Adipocyte (in vitro differentiated cells): ENCODE results near the gene TALDO1.

Experiments used
- DNase-seq: peaks from one replicate; pipeline ENCODE4 v3.0.0-alpha.2; 2015; ENCODE audit warnings: low read depth
- H3K27me3 ChIP-seq: replicated peaks from 2 replicates; pipeline ENCODE4 v1.7.0; 2013; ENCODE audit warnings: mild to moderate bottlenecking, low read length, moderate library complexity; ENCODE audit not compliant: control insufficient read depth, insufficient read depth
- H3K36me3 ChIP-seq: 2 replicates; pipeline ENCODE4 v1.7.0; 2013; ENCODE audit warnings: low read length, mild to moderate bottlenecking, moderate library complexity; ENCODE audit not compliant: control insufficient read depth, insufficient read depth, severe bottlenecking
- H3K4me1 ChIP-seq: 2 replicates; pipeline ENCODE4 v1.7.0; 2013; ENCODE audit warnings: mild to moderate bottlenecking, low read length, moderate library complexity; ENCODE audit not compliant: control insufficient read depth, insufficient read depth
- H3K4me3 ChIP-seq: 2 replicates; pipeline ENCODE4 v1.7.0; 2013; ENCODE audit warnings: mild to moderate bottlenecking, low read length, moderate library complexity
- H3K9ac ChIP-seq: 2 replicates; pipeline ENCODE4 v1.7.0; 2013; ENCODE audit warnings: mild to moderate bottlenecking, low read length, moderate library complexity
- H3K9me3 ChIP-seq: 2 replicates; pipeline ENCODE4 v1.7.0; 2013; ENCODE audit warnings: mild to moderate bottlenecking, low read length, moderate library complexity; ENCODE audit not compliant: control insufficient read depth

Gene TALDO1

GRCh38 chr11:720017-720641, 27.1 kb upstream of the TALDO1 start:
- Histone ChIP-seq H3K27me3 (no peaks in the 10 kb centered on the region), H3K36me3 (no peaks in the 10 kb centered on the region), H3K9ac (no peak overlapping the region), H3K4me3 (no peak overlapping the region), H3K4me1 (no peaks in the 10 kb centered on the region), H3K9me3 (no peaks in the 10 kb centered on the region)
- no peak for DNase-seq

- Histone ChIP-seq H3K9ac (no peak overlapping the region), H3K4me3 (no peak overlapping the region), H3K4me1 (no peaks in the 10 kb centered on the region), H3K27me3 (no peaks in the 10 kb centered on the region), H3K9me3 (no peaks in the 10 kb centered on the region), H3K36me3 (no peaks in the 10 kb centered on the region)
- no peak for DNase-seq
Observed at GRCh38 chr11:720642-721246, 26.5 kb upstream of the TALDO1 start.

GRCh38 chr11:721247-721740, 26.0 kb upstream of the TALDO1 start:
- Histone ChIP-seq H3K4me3 (no peak overlapping the region), H3K9ac (no peak overlapping the region), H3K4me1 (no peaks in the 10 kb centered on the region), H3K36me3 (no peaks in the 10 kb centered on the region), H3K27me3 (no peaks in the 10 kb centered on the region), H3K9me3 (no peaks in the 10 kb centered on the region)
- no peak for DNase-seq

- Histone ChIP-seq H3K9ac (no peak overlapping the region), H3K4me1 (peaks cover 4% of the 10 kb centered on the region), H3K9me3 (no peaks in the 10 kb centered on the region), H3K27me3 (no peaks in the 10 kb centered on the region), H3K4me3 (no peak overlapping the region), H3K36me3 (no peaks in the 10 kb centered on the region)
- DNase-seq: no peak
Observed at GRCh38 chr11:721741-722345, 25.4 kb upstream of the TALDO1 start.

GRCh38 chr11:722346-722811, 24.9 kb upstream of the TALDO1 start:
- no peaks in the 10 kb centered on the region for H3K36me3 ChIP-seq
- H3K4me3 ChIP-seq: no peak overlapping the region
- DNase-seq: no peak
- peaks cover 10% of the 10 kb centered on the region for H3K4me1 ChIP-seq
- no peaks in the 10 kb centered on the region for H3K9me3 ChIP-seq
- no peaks in the 10 kb centered on the region for H3K27me3 ChIP-seq
- no peak overlapping the region for H3K9ac ChIP-seq

GRCh38 chr11:723120-723883, 24.0 kb upstream of the TALDO1 start:
- Histone ChIP-seq H3K4me3 (no peak overlapping the region), H3K4me1 (peaks cover 19% of the 10 kb centered on the region), H3K9me3 (no peaks in the 10 kb centered on the region), H3K27me3 (no peaks in the 10 kb centered on the region), H3K9ac (no peak overlapping the region), H3K36me3 (no peaks in the 10 kb centered on the region)
- peak; percentile 75 for DNase-seq

- no peaks in the 10 kb centered on the region for H3K36me3 ChIP-seq
- no peak for DNase-seq
- no peak overlapping the region for H3K4me3 ChIP-seq
- H3K27me3 ChIP-seq: no peaks in the 10 kb centered on the region
- H3K9me3 ChIP-seq: no peaks in the 10 kb centered on the region
- H3K4me1 ChIP-seq: peaks cover 28% of the 10 kb centered on the region
- H3K9ac ChIP-seq: no peak overlapping the region
Observed at GRCh38 chr11:724049-724777, 23.1 kb upstream of the TALDO1 start.

GRCh38 chr11:724778-725386, 22.4 kb upstream of the TALDO1 start:
- H3K27me3 ChIP-seq: no peaks in the 10 kb centered on the region
- DNase-seq: no peak

GRCh38 chr11:725624-726202, 21.6 kb upstream of the TALDO1 start:
- H3K9ac ChIP-seq: no peak overlapping the region
- H3K27me3 ChIP-seq: no peaks in the 10 kb centered on the region
- no peaks in the 10 kb centered on the region for H3K36me3 ChIP-seq
- H3K9me3 ChIP-seq: no peaks in the 10 kb centered on the region
- H3K4me1 ChIP-seq: peaks cover 31% of the 10 kb centered on the region
- no peak for DNase-seq
- H3K4me3 ChIP-seq: no peak overlapping the region

More at GRCh38 chr11:724778-725386, 22.4 kb upstream of the TALDO1 start:
- Histone ChIP-seq H3K9me3 (no peaks in the 10 kb centered on the region), H3K9ac (no peak overlapping the region), H3K4me3 (no peak overlapping the region), H3K4me1 (peaks cover 31% of the 10 kb centered on the region), H3K36me3 (no peaks in the 10 kb centered on the region)
